Measurements from ENCODE around the gene IDNK.

IDNK gene

DNA sequence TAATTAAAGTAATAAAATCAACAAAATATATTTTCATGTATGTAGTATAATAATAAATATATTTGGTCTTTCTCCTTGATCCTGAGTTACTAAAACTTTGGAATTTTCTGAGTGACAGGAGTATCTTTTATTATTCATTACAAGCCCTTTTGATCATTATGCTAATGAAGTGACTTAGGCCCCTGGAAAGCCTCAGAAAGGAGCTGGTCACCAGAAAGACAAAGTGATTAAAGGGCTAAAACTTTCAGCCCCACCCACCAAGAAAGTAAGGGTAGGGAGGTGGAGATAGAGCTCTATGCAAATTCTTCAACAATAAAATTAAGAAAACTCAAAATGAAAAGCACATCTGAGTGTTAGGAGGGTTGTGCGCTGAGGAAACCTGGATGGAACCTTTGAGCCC is 57.3 kb downstream of the IDNK start:
- DNase-seq (ENCODE audit: low read depth): no peak
- TF ChIP-seq, protein P1, sequence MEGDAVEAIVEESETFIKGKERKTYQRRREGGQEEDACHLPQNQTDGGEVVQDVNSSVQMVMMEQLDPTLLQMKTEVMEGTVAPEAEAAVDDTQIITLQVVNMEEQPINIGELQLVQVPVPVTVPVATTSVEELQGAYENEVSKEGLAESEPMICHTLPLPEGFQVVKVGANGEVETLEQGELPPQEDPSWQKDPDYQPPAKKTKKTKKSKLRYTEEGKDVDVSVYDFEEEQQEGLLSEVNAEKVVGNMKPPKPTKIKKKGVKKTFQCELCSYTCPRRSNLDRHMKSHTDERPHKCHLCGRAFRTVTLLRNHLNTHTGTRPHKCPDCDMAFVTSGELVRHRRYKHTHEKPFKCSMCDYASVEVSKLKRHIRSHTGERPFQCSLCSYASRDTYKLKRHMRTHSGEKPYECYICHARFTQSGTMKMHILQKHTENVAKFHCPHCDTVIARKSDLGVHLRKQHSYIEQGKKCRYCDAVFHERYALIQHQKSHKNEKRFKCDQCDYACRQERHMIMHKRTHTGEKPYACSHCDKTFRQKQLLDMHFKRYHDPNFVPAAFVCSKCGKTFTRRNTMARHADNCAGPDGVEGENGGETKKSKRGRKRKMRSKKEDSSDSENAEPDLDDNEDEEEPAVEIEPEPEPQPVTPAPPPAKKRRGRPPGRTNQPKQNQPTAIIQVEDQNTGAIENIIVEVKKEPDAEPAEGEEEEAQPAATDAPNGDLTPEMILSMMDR (IDR thresholded peaks at IDR 0.05; ENCODE audit: insufficient read depth, low read depth, low read length, missing control alignments): no peak
- no peak overlapping the region for H3K4me3 ChIP-seq (ENCODE audit: low read depth, low read length)

DNA sequence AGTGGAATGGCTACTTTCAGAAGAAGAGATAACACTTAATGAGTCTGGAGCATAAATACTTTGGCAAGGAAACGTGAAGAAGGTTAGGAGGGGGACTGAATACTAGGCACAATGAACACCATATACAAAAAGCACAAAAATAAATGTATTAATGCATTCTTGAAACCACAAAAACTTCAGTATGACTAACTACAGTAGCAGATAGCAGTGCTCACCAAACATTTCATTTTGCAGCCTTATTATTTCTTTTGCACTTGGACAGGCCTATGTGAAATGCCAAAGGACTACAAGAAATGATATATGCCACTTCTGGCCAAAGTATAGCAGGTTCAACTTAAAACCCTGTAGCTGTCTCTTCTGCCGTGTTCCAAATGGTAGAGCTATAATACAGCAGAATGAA is 58.5 kb downstream of the IDNK start:
- H3K4me3 ChIP-seq (ENCODE audit: low read depth, low read length): no peak overlapping the region
- DNase-seq (ENCODE audit: low read depth): no peak
- TF ChIP-seq, protein P1 (IDR thresholded peaks at IDR 0.05; ENCODE audit: insufficient read depth, low read depth, low read length, missing control alignments): no peak

DNA sequence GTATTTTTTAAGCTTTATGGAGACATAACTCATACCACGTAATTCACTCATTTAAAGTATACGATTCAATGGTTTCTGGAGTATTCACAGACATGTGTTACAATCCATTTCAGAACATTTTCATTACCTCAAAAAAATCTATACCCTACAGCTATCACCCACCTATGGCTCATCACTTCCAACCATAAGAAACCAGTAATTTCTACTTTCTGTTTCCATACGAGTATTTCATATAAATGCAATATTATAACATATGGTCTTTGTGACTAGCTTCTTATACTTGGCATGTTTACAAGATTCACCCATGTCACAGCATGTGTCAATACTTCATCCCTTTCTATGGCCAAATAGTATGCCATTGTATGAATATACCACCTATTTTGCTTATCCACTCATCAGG is 66.0 kb downstream of the IDNK start:
- no peak for DNase-seq (ENCODE audit: low read depth)
- TF ChIP-seq, protein P1 (IDR thresholded peaks at IDR 0.05; ENCODE audit: insufficient read depth, low read depth, low read length, missing control alignments): no peak
- H3K4me3 ChIP-seq (ENCODE audit: low read depth, low read length): no peak overlapping the region

DNA sequence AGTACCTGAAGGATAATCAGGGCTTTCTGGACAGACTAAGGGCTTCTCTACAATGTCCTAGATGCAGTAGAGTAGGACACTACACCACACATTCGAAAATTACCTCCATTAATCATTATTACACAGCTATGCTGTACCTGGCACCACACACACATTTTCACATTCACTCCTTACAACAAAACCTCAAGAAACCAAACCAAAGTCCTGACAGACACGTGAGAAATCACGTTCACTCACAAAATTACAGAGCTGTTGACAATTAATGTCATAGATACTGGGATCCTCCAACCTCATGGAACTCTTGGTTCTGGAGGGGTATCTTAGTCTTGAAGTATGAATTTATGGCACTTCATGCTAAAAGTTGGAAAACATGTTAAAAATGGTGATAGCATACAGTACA is 68.5 kb downstream of the IDNK start:
- H3K4me3 ChIP-seq (ENCODE audit: low read depth, low read length): no peak overlapping the region
- no peak for DNase-seq (ENCODE audit: low read depth)
- TF ChIP-seq, protein P1 (IDR thresholded peaks at IDR 0.05; ENCODE audit: insufficient read depth, low read depth, low read length, missing control alignments): no peak
